ENCODE results near the gene DOCK11.

DNA sequence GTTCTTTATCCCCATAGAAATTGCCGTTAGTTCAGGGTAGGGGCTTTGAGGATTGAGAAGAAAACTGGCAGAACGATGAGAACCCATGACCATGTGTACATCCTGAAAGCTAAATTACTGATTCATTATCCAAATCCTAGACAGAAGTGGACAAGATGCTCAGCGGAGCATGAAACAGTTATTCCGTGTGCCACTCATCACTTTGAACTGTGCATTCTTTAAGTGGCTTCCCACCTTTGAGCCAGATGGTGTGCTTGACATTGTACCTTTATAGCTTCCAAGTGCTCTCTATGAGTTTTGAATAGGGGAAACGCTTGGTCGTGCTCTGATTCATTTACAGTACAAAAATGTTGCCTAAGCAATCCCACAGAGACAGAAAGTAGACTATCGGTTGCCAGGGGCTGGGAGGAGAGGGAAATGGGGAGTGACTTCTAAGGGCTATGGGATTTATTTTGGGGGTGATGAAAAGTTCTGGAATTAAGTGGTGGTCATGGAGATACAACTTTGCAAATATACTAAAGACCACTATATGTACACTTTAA is 100.0 kb downstream of the DOCK11 start:
- TF ChIP-seq, protein P1, sequence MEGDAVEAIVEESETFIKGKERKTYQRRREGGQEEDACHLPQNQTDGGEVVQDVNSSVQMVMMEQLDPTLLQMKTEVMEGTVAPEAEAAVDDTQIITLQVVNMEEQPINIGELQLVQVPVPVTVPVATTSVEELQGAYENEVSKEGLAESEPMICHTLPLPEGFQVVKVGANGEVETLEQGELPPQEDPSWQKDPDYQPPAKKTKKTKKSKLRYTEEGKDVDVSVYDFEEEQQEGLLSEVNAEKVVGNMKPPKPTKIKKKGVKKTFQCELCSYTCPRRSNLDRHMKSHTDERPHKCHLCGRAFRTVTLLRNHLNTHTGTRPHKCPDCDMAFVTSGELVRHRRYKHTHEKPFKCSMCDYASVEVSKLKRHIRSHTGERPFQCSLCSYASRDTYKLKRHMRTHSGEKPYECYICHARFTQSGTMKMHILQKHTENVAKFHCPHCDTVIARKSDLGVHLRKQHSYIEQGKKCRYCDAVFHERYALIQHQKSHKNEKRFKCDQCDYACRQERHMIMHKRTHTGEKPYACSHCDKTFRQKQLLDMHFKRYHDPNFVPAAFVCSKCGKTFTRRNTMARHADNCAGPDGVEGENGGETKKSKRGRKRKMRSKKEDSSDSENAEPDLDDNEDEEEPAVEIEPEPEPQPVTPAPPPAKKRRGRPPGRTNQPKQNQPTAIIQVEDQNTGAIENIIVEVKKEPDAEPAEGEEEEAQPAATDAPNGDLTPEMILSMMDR (conservative IDR thresholded peaks at IDR 0.05; ENCODE audit: low read length), result no peak
- TF ChIP-seq EZH2phosphoT487 (IDR thresholded peaks at IDR 0.05; ENCODE audit: borderline replicate concordance), result no peak
